Measurements from ENCODE around the gene VPS51. TPM values are rescaled to one million over a fixed set of nuclear protein-coding genes. Genes with fewer than 3 reads are reported as not detected.
A peak's percentile ranks its signal among the peaks of the same experiment; 100 is the strongest.

The VPS51 gene
- total and polyA plus RNA-seq, 9 of the 15 experiments (the other 6 are each of a cell fraction or from before 2014, with no cell fraction given): 1.8 to 143 (median 46.8) TPM

GRCh38 chr11:65111744-65112545 is 15.9 kb downstream of the VPS51 start, which contains the start of gene TM7SF2 (continued):
- TF ChIP-seq SMARCB1 (IDR thresholded peaks at IDR 0.05; ENCODE audit: insufficient read length, low read depth): no peak
- TF ChIP-seq ZNF175 (CRISPR knock-in tag; IDR thresholded peaks at IDR 0.05; ENCODE audit: low read depth): no peak
- no peak for TF ChIP-seq ZNF583 (CRISPR knock-in tag; IDR thresholded peaks at IDR 0.05)
- no peak for TF ChIP-seq RBM22 (IDR thresholded peaks at IDR 0.05; ENCODE audit: low read depth, low read length, poor library complexity, severe bottlenecking)
- no peak for TF ChIP-seq FUS (optimal IDR thresholded peaks at IDR 0.05; ENCODE audit: low read depth, low read length)
- peak; percentile 55; the same call in 1 of the 2 replicates for TF ChIP-seq MECOM (CRISPR knock-in tag; IDR thresholded peaks at IDR 0.05)
- TF ChIP-seq, protein P1, sequence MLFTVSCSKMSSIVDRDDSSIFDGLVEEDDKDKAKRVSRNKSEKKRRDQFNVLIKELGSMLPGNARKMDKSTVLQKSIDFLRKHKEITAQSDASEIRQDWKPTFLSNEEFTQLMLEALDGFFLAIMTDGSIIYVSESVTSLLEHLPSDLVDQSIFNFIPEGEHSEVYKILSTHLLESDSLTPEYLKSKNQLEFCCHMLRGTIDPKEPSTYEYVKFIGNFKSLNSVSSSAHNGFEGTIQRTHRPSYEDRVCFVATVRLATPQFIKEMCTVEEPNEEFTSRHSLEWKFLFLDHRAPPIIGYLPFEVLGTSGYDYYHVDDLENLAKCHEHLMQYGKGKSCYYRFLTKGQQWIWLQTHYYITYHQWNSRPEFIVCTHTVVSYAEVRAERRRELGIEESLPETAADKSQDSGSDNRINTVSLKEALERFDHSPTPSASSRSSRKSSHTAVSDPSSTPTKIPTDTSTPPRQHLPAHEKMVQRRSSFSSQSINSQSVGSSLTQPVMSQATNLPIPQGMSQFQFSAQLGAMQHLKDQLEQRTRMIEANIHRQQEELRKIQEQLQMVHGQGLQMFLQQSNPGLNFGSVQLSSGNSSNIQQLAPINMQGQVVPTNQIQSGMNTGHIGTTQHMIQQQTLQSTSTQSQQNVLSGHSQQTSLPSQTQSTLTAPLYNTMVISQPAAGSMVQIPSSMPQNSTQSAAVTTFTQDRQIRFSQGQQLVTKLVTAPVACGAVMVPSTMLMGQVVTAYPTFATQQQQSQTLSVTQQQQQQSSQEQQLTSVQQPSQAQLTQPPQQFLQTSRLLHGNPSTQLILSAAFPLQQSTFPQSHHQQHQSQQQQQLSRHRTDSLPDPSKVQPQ (CRISPR knock-in tag; IDR thresholded peaks at IDR 0.05; ENCODE audit: borderline replicate concordance): no peak
- TF ChIP-seq HDAC3 (IDR thresholded peaks at IDR 0.05; ENCODE audit: borderline replicate concordance, partially characterized antibody): no peak
- 0 out of 2 replicates have a peak, but pooled peaks have one; percentile 56 for TF ChIP-seq LARP7 (IDR thresholded peaks at IDR 0.05)
- TF ChIP-seq ZNF24 (IDR thresholded peaks at IDR 0.05): no peak
- TF ChIP-seq CHD2 (IDR thresholded peaks at IDR 0.05; ENCODE audit: low read depth, low read length): no peak; the same call in 1 of the 2 replicates
- peak; percentile 51 for TF ChIP-seq ATF7 (IDR thresholded peaks at IDR 0.05)
- no peak for TF ChIP-seq TCF7L2 (IDR thresholded peaks at IDR 0.05; ENCODE audit: low read depth, low read length)
- TF ChIP-seq SLC30A9 (CRISPR knock-in tag; IDR thresholded peaks at IDR 0.05): no peak
- no peak for TF ChIP-seq ZNF507 (tag; conservative IDR thresholded peaks at IDR 0.05)
- no peak for TF ChIP-seq PKNOX1 (IDR thresholded peaks at IDR 0.05)
- TF ChIP-seq, protein P2, sequence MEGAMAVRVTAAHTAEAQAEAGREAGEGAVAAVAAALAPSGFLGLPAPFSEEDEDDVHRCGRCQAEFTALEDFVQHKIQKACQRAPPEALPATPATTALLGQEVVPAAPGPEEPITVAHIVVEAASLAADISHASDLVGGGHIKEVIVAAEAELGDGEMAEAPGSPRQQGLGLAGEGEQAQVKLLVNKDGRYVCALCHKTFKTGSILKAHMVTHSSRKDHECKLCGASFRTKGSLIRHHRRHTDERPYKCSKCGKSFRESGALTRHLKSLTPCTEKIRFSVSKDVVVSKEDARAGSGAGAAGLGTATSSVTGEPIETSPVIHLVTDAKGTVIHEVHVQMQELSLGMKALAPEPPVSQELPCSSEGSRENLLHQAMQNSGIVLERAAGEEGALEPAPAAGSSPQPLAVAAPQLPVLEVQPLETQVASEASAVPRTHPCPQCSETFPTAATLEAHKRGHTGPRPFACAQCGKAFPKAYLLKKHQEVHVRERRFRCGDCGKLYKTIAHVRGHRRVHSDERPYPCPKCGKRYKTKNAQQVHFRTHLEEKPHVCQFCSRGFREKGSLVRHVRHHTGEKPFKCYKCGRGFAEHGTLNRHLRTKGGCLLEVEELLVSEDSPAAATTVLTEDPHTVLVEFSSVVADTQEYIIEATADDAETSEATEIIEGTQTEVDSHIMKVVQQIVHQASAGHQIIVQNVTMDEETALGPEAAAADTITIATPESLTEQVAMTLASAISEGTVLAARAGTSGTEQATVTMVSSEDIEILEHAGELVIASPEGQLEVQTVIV (CRISPR knock-in tag; IDR thresholded peaks at IDR 0.05; ENCODE audit: borderline replicate concordance): no peak
- TF ChIP-seq NFE2L1 (tag; IDR thresholded peaks at IDR 0.05; ENCODE audit: borderline replicate concordance, low read depth): no peak

Measured in K562 (cell line).